ENCODE results near the gene DZANK1. TPM values are rescaled to one million over a fixed set of nuclear protein-coding genes. Genes with fewer than 3 reads are reported as not detected.
A peak's percentile ranks its signal among the peaks of the same experiment; 100 is the strongest.

Gene DZANK1
- total and polyA plus RNA-seq, 7 experiments from 2014 or later: 0.34 to 3.5 (median 2.2) TPM

GRCh38 chr20:18412221-18412901, 54.5 kb downstream of the DZANK1 start:
- peak; percentile 33 for ATAC-seq
- intact Hi-C loops (cut with micrococcal nuclease): loop anchor here (2.0 to 5.0 kb wide), 9 partner anchors 54 to 1250 kb away; partner anchors contain the start of genes DTD1 (in 2 of the 2), DZANK1 (in 1 of the 2) and POLR3F (in 1 of the 2)
- H3K27ac ChIP-seq (ENCODE audit: low read depth, low read length): no peak overlapping the region
- H3K36me3 Mint-ChIP-seq: peaks cover 0 to 3% (median 0%) of the 10 kb centered on the region in 5 donors
- no peaks in the 10 kb centered on the region for H3K27me3 ChIP-seq (ENCODE audit: control insufficient read depth in 2 of 2, insufficient read depth in 2 of 2, low read length in 2 of 2)
- H3K4me3 ChIP-seq (ENCODE audit: low read length): no peak overlapping the region
- no peaks in the 10 kb centered on the region for H3K9me3 ChIP-seq (ENCODE audit: control insufficient read depth in 2 of 3, low read length in 3 of 3)
- H3K9me3 Mint-ChIP-seq: no peaks in the 10 kb centered on the region
- ChIA-PET POLR2A (no interaction called here), CTCF (interaction anchor here (0.6 kb wide), 1 partner anchor 702 kb away, joined by 4 read pairs; no protein-coding TSS in a partner anchor)
- no peak for DNase-seq
- peaks cover 0 to 7% (median 3%) of the 10 kb centered on the region in 7 donors for H3K4me1 Mint-ChIP-seq
- no peaks in the 10 kb centered on the region for H3K27me3 Mint-ChIP-seq
- no peaks in the 10 kb centered on the region for H3K4me1 ChIP-seq (ENCODE audit: control insufficient read depth in 2 of 2, insufficient read depth in 2 of 2, low read length in 2 of 2)
- no peaks in the 10 kb centered on the region for H3K36me3 ChIP-seq (ENCODE audit: control insufficient read depth in 2 of 3, insufficient read depth in 3 of 3, low read length in 3 of 3)
- no peak overlapping the region for H3K27ac Mint-ChIP-seq
- no peak overlapping the region for H3K4me3 Mint-ChIP-seq

- H3K27me3 Mint-ChIP-seq: no peaks in the 10 kb centered on the region
- CTCF ChIA-PET: interaction anchor here (0.6 kb wide), 1 partner anchor 1256 kb away, joined by 3 read pairs; no protein-coding TSS in a partner anchor
- no peak overlapping the region for H3K4me3 Mint-ChIP-seq
- ATAC-seq (no peak), DNase-seq (no peak)
- POLR2A ChIA-PET: no interaction called here
- H3K27ac ChIP-seq (ENCODE audit: low read depth, low read length): no peak overlapping the region
- H3K36me3 ChIP-seq (ENCODE audit: control insufficient read depth in 2 of 3, insufficient read depth in 3 of 3, low read length in 3 of 3): no peaks in the 10 kb centered on the region
- H3K27ac Mint-ChIP-seq: no peak overlapping the region
- H3K4me1 ChIP-seq (ENCODE audit: control insufficient read depth in 2 of 2, insufficient read depth in 2 of 2, low read length in 2 of 2): no peaks in the 10 kb centered on the region
- H3K27me3 ChIP-seq (ENCODE audit: control insufficient read depth in 2 of 2, insufficient read depth in 2 of 2, low read length in 2 of 2): no peaks in the 10 kb centered on the region
- H3K9me3 Mint-ChIP-seq: peaks cover 0 to 11% (median 0%) of the 10 kb centered on the region in 11 donors
- H3K4me3 ChIP-seq (ENCODE audit: low read length): no peak overlapping the region
- intact Hi-C loops (cut with micrococcal nuclease): no loop called here
- H3K9me3 ChIP-seq (ENCODE audit: control insufficient read depth in 2 of 3, low read length in 3 of 3): no peaks in the 10 kb centered on the region
- peaks cover 0 to 7% (median 0%) of the 10 kb centered on the region in 7 donors for H3K4me1 Mint-ChIP-seq
- peaks cover 5 to 48% (median 23%) of the 10 kb centered on the region in 5 donors for H3K36me3 Mint-ChIP-seq
These were observed 61.0 kb downstream of the DZANK1 start for GRCh38 chr20:18405826-18406225.

GRCh38 chr20:18404172-18404571, 62.7 kb downstream of the DZANK1 start:
- ATAC-seq: no peak
- CTCF ChIA-PET: no interaction called here

GRCh38 chr20:18403269-18403668, 63.6 kb downstream of the DZANK1 start:
- Histone ChIP-seq H3K27ac (ENCODE audit: low read depth, low read length) (no peak overlapping the region), H3K36me3 (ENCODE audit: control insufficient read depth in 2 of 3, insufficient read depth in 3 of 3, low read length in 3 of 3) (no peaks in the 10 kb centered on the region)
- no peak for ATAC-seq

More at GRCh38 chr20:18404172-18404571, 62.7 kb downstream of the DZANK1 start:
- Mint-ChIP-seq H3K36me3 (peaks cover 6 to 56% (median 29%) of the 10 kb centered on the region in 5 donors), H3K27me3 (no peaks in the 10 kb centered on the region), H3K4me1 (peaks cover 0 to 7% (median 0%) of the 10 kb centered on the region in 7 donors), H3K27ac (no peak overlapping the region), H3K9me3 (peaks cover 0 to 11% (median 0%) of the 10 kb centered on the region in 11 donors), H3K4me3 (no peak overlapping the region)
- POLR2A ChIA-PET: no interaction called here
- no peak for DNase-seq
- no peaks in the 10 kb centered on the region for H3K36me3 ChIP-seq (ENCODE audit: control insufficient read depth in 2 of 3, insufficient read depth in 3 of 3, low read length in 3 of 3)
- H3K9me3 ChIP-seq (ENCODE audit: control insufficient read depth in 2 of 3, low read length in 3 of 3): no peaks in the 10 kb centered on the region
- no peak overlapping the region for H3K27ac ChIP-seq (ENCODE audit: low read depth, low read length)
- no peaks in the 10 kb centered on the region for H3K27me3 ChIP-seq (ENCODE audit: control insufficient read depth in 2 of 2, insufficient read depth in 2 of 2, low read length in 2 of 2)
- H3K4me1 ChIP-seq (ENCODE audit: control insufficient read depth in 2 of 2, insufficient read depth in 2 of 2, low read length in 2 of 2): no peaks in the 10 kb centered on the region
- no peak overlapping the region for H3K4me3 ChIP-seq (ENCODE audit: low read length)
- intact Hi-C loops (cut with micrococcal nuclease): no loop called here

GRCh38 chr20:18401305-18401704, 65.5 kb downstream of the DZANK1 start:
- H3K36me3 Mint-ChIP-seq: peaks cover 5 to 67% (median 33%) of the 10 kb centered on the region in 5 donors
- ChIA-PET POLR2A (no interaction called here), CTCF (no interaction called here)
- Histone ChIP-seq H3K27ac (ENCODE audit: low read depth, low read length) (no peak overlapping the region), H3K9me3 (ENCODE audit: control insufficient read depth in 2 of 3, low read length in 3 of 3) (no peaks in the 10 kb centered on the region), H3K4me1 (ENCODE audit: control insufficient read depth in 2 of 2, insufficient read depth in 2 of 2, low read length in 2 of 2) (no peaks in the 10 kb centered on the region), H3K27me3 (ENCODE audit: control insufficient read depth in 2 of 2, insufficient read depth in 2 of 2, low read length in 2 of 2) (no peaks in the 10 kb centered on the region), H3K4me3 (ENCODE audit: low read length) (no peak overlapping the region), H3K36me3 (ENCODE audit: control insufficient read depth in 2 of 3, insufficient read depth in 3 of 3, low read length in 3 of 3) (no peaks in the 10 kb centered on the region)
- H3K4me1 Mint-ChIP-seq: peaks cover 0 to 7% (median 0%) of the 10 kb centered on the region in 7 donors
- intact Hi-C loops (cut with micrococcal nuclease): no loop called here
- H3K27ac Mint-ChIP-seq: no peak overlapping the region
- H3K9me3 Mint-ChIP-seq: peaks cover 0 to 11% (median 0%) of the 10 kb centered on the region in 11 donors
- DNase-seq (no peak), ATAC-seq (no peak)
- H3K4me3 Mint-ChIP-seq: no peak overlapping the region
- H3K27me3 Mint-ChIP-seq: no peaks in the 10 kb centered on the region

More at GRCh38 chr20:18403269-18403668, 63.6 kb downstream of the DZANK1 start:
- H3K4me3 Mint-ChIP-seq: no peak overlapping the region
- H3K9me3 Mint-ChIP-seq: peaks cover 0 to 11% (median 0%) of the 10 kb centered on the region in 11 donors
- H3K27me3 ChIP-seq (ENCODE audit: control insufficient read depth in 2 of 2, insufficient read depth in 2 of 2, low read length in 2 of 2): no peaks in the 10 kb centered on the region
- ChIA-PET CTCF (no interaction called here), POLR2A (no interaction called here)
- H3K4me1 ChIP-seq (ENCODE audit: control insufficient read depth in 2 of 2, insufficient read depth in 2 of 2, low read length in 2 of 2): no peaks in the 10 kb centered on the region
- no peaks in the 10 kb centered on the region for H3K9me3 ChIP-seq (ENCODE audit: control insufficient read depth in 2 of 3, low read length in 3 of 3)
- intact Hi-C loops (cut with micrococcal nuclease): no loop called here
- no peak overlapping the region for H3K27ac Mint-ChIP-seq
- peaks cover 6 to 58% (median 30%) of the 10 kb centered on the region in 5 donors for H3K36me3 Mint-ChIP-seq
- H3K4me3 ChIP-seq (ENCODE audit: low read length): no peak overlapping the region
- H3K27me3 Mint-ChIP-seq: no peaks in the 10 kb centered on the region
- peaks cover 0 to 7% (median 0%) of the 10 kb centered on the region in 7 donors for H3K4me1 Mint-ChIP-seq
- no peak for DNase-seq

GRCh38 chr20:18400460-18400859, 66.4 kb downstream of the DZANK1 start:
- no peak overlapping the region for H3K27ac Mint-ChIP-seq
- DNase-seq: no peak
- H3K4me1 Mint-ChIP-seq: peaks cover 0 to 7% (median 0%) of the 10 kb centered on the region in 7 donors
- peaks cover 5 to 62% (median 31%) of the 10 kb centered on the region in 5 donors for H3K36me3 Mint-ChIP-seq
- no peaks in the 10 kb centered on the region for H3K9me3 ChIP-seq (ENCODE audit: control insufficient read depth in 2 of 3, low read length in 3 of 3)
- ChIA-PET POLR2A (interaction anchor here (0.6 kb wide), 1 partner anchor 112 kb away, joined by 3 read pairs; the partner anchor contains the start of gene ZNF133), CTCF (interaction anchor here (0.6 kb wide), 1 partner anchor 1500 kb away, joined by 3 read pairs; no protein-coding TSS in a partner anchor)
- no peaks in the 10 kb centered on the region for H3K36me3 ChIP-seq (ENCODE audit: control insufficient read depth in 2 of 3, insufficient read depth in 3 of 3, low read length in 3 of 3)
- H3K4me1 ChIP-seq (ENCODE audit: control insufficient read depth in 2 of 2, insufficient read depth in 2 of 2, low read length in 2 of 2): no peaks in the 10 kb centered on the region
- H3K27ac ChIP-seq (ENCODE audit: low read depth, low read length): no peak overlapping the region
- H3K27me3 ChIP-seq (ENCODE audit: control insufficient read depth in 2 of 2, insufficient read depth in 2 of 2, low read length in 2 of 2): no peaks in the 10 kb centered on the region
- intact Hi-C loops (cut with micrococcal nuclease): no loop called here
- H3K27me3 Mint-ChIP-seq: no peaks in the 10 kb centered on the region
- H3K4me3 Mint-ChIP-seq: no peak overlapping the region
- no peak for ATAC-seq
- peaks cover 0 to 11% (median 0%) of the 10 kb centered on the region in 11 donors for H3K9me3 Mint-ChIP-seq
- H3K4me3 ChIP-seq (ENCODE audit: low read length): no peak overlapping the region

All from naive thymus-derived CD4-positive, alpha-beta T cell (primary cell).